ENCODE measurements around the gene S100A10. TPM values are rescaled to one million over a fixed set of nuclear protein-coding genes. Genes with fewer than 3 reads are reported as not detected.

Gene S100A10
- total RNA-seq, 1 donor from 2014 or later: 120 TPM

DNA sequence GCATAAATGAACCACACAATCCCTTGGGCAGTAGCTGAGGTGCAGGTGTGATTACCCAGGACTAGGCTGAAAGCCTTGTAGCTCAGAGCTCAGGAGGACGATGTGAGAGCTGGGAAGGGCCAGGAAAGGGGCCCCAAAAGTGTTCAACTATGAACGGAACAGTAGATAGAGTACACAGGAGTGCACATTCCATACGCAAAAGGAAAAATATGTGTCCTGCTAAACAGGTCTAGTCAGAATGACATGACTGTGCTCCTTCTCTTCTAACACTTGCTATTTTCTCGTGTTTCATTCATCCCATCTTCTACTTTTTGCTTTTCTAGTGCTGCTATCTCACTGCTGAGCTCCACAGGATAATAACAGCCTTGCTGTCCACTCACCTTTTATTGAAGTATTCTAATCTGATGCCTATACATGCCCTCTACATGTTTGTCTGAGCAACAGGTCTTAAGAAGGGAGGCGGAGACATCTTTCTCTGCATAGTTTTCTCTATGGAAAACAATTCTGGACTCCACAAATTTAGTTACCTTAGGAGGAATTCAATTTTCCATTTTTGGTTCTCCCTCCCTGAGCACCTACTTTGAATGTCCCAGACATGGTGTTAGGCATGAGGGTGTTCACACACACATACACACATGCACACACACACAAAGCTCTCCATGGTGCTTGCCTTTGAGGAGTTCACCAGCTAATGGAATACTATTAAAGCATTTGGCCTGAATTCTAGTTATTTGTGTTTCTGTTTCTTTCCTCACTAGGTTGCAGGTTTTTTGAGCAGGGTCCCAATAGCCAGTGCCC, 3.4 kb downstream of the S100A10 start:
- peak overlapping the region; percentile 99 for H3K4me3 ChIP-seq (ENCODE audit: low read depth, low read length)
- no peaks in the 10 kb centered on the region for H3K27me3 ChIP-seq (ENCODE audit: control insufficient read depth, insufficient read depth, low read length)
- FAIRE-seq (no peak), DNase-seq (ENCODE audit: low read depth) (peak; percentile 72)
- TF ChIP-seq, protein P1, sequence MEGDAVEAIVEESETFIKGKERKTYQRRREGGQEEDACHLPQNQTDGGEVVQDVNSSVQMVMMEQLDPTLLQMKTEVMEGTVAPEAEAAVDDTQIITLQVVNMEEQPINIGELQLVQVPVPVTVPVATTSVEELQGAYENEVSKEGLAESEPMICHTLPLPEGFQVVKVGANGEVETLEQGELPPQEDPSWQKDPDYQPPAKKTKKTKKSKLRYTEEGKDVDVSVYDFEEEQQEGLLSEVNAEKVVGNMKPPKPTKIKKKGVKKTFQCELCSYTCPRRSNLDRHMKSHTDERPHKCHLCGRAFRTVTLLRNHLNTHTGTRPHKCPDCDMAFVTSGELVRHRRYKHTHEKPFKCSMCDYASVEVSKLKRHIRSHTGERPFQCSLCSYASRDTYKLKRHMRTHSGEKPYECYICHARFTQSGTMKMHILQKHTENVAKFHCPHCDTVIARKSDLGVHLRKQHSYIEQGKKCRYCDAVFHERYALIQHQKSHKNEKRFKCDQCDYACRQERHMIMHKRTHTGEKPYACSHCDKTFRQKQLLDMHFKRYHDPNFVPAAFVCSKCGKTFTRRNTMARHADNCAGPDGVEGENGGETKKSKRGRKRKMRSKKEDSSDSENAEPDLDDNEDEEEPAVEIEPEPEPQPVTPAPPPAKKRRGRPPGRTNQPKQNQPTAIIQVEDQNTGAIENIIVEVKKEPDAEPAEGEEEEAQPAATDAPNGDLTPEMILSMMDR (IDR thresholded peaks at IDR 0.05; ENCODE audit: insufficient read depth, low read length, severe bottlenecking): no peak
- H3K36me3 ChIP-seq (ENCODE audit: control insufficient read depth, insufficient read depth, low read length): peaks cover 7% of the 10 kb centered on the region

DNA sequence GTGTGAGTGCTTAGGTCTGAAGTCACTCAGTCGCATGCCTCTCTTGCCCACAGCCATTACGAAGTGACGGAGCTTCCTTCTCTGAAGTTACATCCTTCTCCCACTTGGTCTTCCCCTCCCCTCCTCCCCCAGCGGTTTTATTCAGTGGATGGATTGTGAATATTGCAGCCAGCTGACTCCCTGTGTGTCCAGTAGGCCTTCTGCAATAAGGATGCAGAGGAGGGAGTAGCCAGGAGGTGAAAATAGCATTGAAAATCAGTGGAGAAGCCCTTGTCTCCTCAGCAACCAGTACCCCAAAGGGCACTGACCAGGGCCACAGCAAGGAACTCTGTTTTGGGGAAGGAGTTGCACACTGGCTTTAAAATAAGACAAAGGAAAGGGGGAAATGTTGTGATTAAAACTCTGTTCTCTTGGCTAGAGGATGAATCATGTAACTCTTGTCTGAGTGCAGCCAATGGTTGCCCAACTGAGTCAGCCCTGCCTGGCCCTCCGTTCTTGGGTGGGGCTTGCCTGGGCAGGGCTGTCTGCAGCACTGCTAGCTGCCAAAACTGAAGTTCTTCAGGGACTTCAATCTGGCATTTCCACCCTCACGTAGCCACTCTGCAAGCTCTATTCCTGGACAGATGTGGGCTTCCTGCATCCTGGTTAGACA, 4.3 kb downstream of the S100A10 start:
- FAIRE-seq (peak; percentile 72), DNase-seq (ENCODE audit: low read depth) (peak; percentile 94)
- H3K36me3 ChIP-seq (ENCODE audit: control insufficient read depth, insufficient read depth, low read length): peaks cover 13% of the 10 kb centered on the region
- no peaks in the 10 kb centered on the region for H3K27me3 ChIP-seq (ENCODE audit: control insufficient read depth, insufficient read depth, low read length)
- H3K4me3 ChIP-seq (ENCODE audit: low read depth, low read length): peak overlapping the region; percentile 13
- TF ChIP-seq, protein P1 (IDR thresholded peaks at IDR 0.05; ENCODE audit: insufficient read depth, low read length, severe bottlenecking): no peak

DNA sequence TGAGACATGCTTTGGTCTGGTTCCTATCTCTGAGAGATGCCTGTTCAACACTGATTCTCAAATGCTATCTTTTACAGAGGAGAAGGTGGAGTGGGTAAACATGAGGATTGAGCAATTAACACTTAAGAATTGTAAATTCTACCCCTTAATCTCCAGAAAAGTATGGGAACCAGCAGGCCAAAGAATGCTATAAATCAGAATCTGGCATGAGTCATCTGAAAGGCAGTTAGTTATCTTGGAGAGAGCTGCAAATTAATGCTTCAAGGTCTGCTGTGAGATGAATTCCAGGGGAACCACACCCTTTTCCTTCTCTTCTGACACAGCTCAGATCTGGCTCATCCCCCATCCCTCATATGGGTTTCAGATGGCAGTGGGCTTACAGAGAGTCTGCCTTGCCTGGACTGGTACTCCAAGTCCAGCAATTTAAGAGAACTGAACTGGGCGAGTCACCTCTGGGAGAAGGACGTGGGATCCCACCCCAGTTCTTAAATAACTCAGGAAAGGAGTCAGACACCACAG, 5.2 kb downstream of the S100A10 start:
- no peak for FAIRE-seq
- no peak overlapping the region for H3K4me3 ChIP-seq (ENCODE audit: low read depth, low read length)
- H3K36me3 ChIP-seq (ENCODE audit: control insufficient read depth, insufficient read depth, low read length): peaks cover 21% of the 10 kb centered on the region

DNA sequence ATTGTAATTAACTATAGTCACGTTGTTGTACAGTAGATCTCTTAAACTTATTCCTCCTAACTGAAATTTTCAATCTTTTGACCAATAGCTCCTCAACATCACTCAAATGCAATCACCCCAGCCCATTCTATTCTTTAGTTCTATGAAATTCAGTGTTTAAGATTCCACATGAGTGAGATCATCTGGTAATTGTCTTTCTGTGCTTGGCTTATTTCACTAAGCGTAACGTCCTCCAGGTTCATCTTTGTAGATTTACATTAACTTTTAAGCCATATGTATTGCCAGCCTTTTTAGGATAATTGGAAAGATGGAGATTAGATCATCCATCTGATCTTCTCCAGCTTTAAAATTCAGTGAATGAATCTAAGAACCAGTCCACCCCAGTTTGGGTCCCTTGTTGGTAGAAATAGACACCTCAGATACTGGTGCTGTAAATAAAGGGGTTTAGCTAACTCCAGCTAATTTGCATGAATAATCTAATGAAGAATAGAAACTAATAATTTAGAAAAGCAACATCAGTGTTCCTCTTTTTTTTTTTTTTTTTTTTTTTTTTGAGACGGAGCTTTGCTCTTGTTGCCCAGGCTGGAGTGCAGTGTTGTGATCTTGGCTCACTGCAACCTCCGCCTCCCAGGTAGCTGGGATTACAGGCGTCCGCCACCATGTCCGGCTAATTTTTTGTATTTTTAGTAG, 7.0 kb downstream of the S100A10 start:
- DNase-seq (ENCODE audit: low read depth): no peak
- Histone ChIP-seq H3K4me3 (ENCODE audit: low read depth, low read length) (no peak overlapping the region), H3K36me3 (ENCODE audit: control insufficient read depth, insufficient read depth, low read length) (peaks cover 23% of the 10 kb centered on the region), H3K27me3 (ENCODE audit: control insufficient read depth, insufficient read depth, low read length) (no peaks in the 10 kb centered on the region)
- TF ChIP-seq, protein P1 (IDR thresholded peaks at IDR 0.05; ENCODE audit: insufficient read depth, low read length, severe bottlenecking): no peak
- no peak for FAIRE-seq

More for the DNA sequence above, 5.2 kb downstream of the S100A10 start:
- H3K27me3 ChIP-seq (ENCODE audit: control insufficient read depth, insufficient read depth, low read length): no peaks in the 10 kb centered on the region
- peak; percentile 95 for DNase-seq (ENCODE audit: low read depth)
- TF ChIP-seq, protein P1 (IDR thresholded peaks at IDR 0.05; ENCODE audit: insufficient read depth, low read length, severe bottlenecking): no peak

DNA sequence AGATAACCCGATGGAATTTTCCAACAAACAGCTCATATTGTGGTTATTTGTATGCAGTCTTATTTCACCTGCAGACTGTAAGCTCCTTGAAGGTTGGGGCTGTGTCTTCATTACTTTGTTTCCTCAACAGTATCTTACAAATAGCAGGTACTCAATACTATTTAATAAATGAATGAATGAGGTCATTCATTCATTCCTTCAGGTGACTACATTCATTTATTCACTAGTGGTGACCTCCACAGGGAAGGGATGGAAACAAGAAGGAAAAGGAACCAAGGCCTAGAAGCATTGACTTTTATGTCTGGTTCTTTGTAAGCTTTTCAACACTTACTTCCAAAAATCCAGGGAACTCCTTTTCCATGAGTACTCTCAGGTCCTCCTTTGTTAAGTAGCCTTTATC, 7.9 kb downstream of the S100A10 start:
- DNase-seq (ENCODE audit: low read depth): no peak
- Histone ChIP-seq H3K27me3 (ENCODE audit: control insufficient read depth, insufficient read depth, low read length) (no peaks in the 10 kb centered on the region), H3K4me3 (ENCODE audit: low read depth, low read length) (no peak overlapping the region), H3K36me3 (ENCODE audit: control insufficient read depth, insufficient read depth, low read length) (peaks cover 23% of the 10 kb centered on the region)
- FAIRE-seq: no peak
- TF ChIP-seq, protein P1 (IDR thresholded peaks at IDR 0.05; ENCODE audit: insufficient read depth, low read length, severe bottlenecking): no peak
